ENCODE results near the gene GRIFIN. TPM values are rescaled to one million over a fixed set of nuclear protein-coding genes. Genes with fewer than 3 reads are reported as not detected.
A peak's percentile ranks its signal among the peaks of the same experiment; 100 is the strongest.

GRIFIN gene
- total and polyA plus RNA-seq, 2 experiments from 2014 or later: not detected

- Histone ChIP-seq H3K36me3 (replicated peaks; ENCODE audit: insufficient read depth, low read depth) (no peaks in the 10 kb centered on the region), H3K79me2 (peaks cover 6% of the 10 kb centered on the region), H3K9me3 (ENCODE audit: low read depth) (no peaks in the 10 kb centered on the region), H3K27me3 (peaks cover 20% of the 10 kb centered on the region), H3K9me2 (replicated peaks; ENCODE audit: insufficient read depth) (no peaks in the 10 kb centered on the region), H2AFZ (peak within 1 kb of the TSS; percentile 40), H3K4me2 (peak within 1 kb of the TSS; percentile 96), H3K4me1 (ENCODE audit: insufficient read depth) (peaks cover 51% of the 10 kb centered on the region), H3K27ac (no peak within 1 kb of the TSS), H4K20me1 (ENCODE audit: insufficient read depth, poor library complexity, severe bottlenecking) (peaks cover 3% of the 10 kb centered on the region), H3K4me3 (peak within 1 kb of the TSS; percentile 39)
- 1% methylated on average over 42 of the region's 95 CpGs for WGBS (ENCODE audit: low lambda C conversion rate, missing lambda C conversion rate)
- DNase-seq (ENCODE audit: low spot score): peak; percentile 96
- no peak for TF ChIP-seq CTCF (IDR thresholded peaks at IDR 0.05; ENCODE audit: poor library complexity)
- no peak for TF ChIP-seq EZH2 (IDR thresholded peaks at IDR 0.05; ENCODE audit: borderline replicate concordance)
- no peak for TF ChIP-seq EZH2phosphoT487 (IDR thresholded peaks at IDR 0.05; ENCODE audit: low read depth, severe bottlenecking, unreplicated experiment)
These were observed 43.1 kb upstream of the GRIFIN start, which contains the start of gene LFNG for GRCh38 chr7:2519119-2519930. LFNG (plus strand) TSS chr7:2519774; CDS start chr7:2519862, 88 bp downstream.

GRCh38 chr7:2518737-2519118 lies 42.5 kb upstream of the GRIFIN start:
- Histone ChIP-seq H3K27ac (no peak overlapping the region), H2AFZ (peak overlapping the region; percentile 40), H4K20me1 (ENCODE audit: insufficient read depth, poor library complexity, severe bottlenecking) (peaks cover 3% of the 10 kb centered on the region), H3K79me2 (peaks cover 6% of the 10 kb centered on the region), H3K9me3 (ENCODE audit: low read depth) (no peaks in the 10 kb centered on the region), H3K4me2 (peak overlapping the region; percentile 96), H3K4me3 (peak overlapping the region; percentile 39), H3K4me1 (ENCODE audit: insufficient read depth) (peaks cover 48% of the 10 kb centered on the region), H3K9me2 (replicated peaks; ENCODE audit: insufficient read depth) (no peaks in the 10 kb centered on the region), H3K36me3 (replicated peaks; ENCODE audit: insufficient read depth, low read depth) (no peaks in the 10 kb centered on the region), H3K27me3 (peaks cover 20% of the 10 kb centered on the region)
- 5% methylated on average over 25 of the region's 41 CpGs for WGBS (ENCODE audit: low lambda C conversion rate, missing lambda C conversion rate)
- no peak for DNase-seq (ENCODE audit: low spot score)
- TF ChIP-seq EZH2phosphoT487 (IDR thresholded peaks at IDR 0.05; ENCODE audit: low read depth, severe bottlenecking, unreplicated experiment): no peak
- no peak for TF ChIP-seq CTCF (IDR thresholded peaks at IDR 0.05; ENCODE audit: poor library complexity)
- no peak for TF ChIP-seq EZH2 (IDR thresholded peaks at IDR 0.05; ENCODE audit: borderline replicate concordance)

GRCh38 chr7:2517678-2518507 lies 41.7 kb upstream of the GRIFIN start:
- no peaks in the 10 kb centered on the region for H3K9me3 ChIP-seq (ENCODE audit: low read depth)
- H3K4me1 ChIP-seq (ENCODE audit: insufficient read depth): peaks cover 40% of the 10 kb centered on the region
- H3K9me2 ChIP-seq (replicated peaks; ENCODE audit: insufficient read depth): no peaks in the 10 kb centered on the region
- H3K4me2 ChIP-seq: peak overlapping the region; percentile 96
- peaks cover 3% of the 10 kb centered on the region for H4K20me1 ChIP-seq (ENCODE audit: insufficient read depth, poor library complexity, severe bottlenecking)
- no peak overlapping the region for H3K4me3 ChIP-seq
- TF ChIP-seq EZH2 (IDR thresholded peaks at IDR 0.05; ENCODE audit: borderline replicate concordance) (no peak), CTCF (IDR thresholded peaks at IDR 0.05; ENCODE audit: poor library complexity) (no peak), EZH2phosphoT487 (IDR thresholded peaks at IDR 0.05; ENCODE audit: low read depth, severe bottlenecking, unreplicated experiment) (no peak)
- H3K27me3 ChIP-seq: peaks cover 20% of the 10 kb centered on the region
- no peak for DNase-seq (ENCODE audit: low spot score)
- peaks cover 6% of the 10 kb centered on the region for H3K79me2 ChIP-seq
- WGBS (ENCODE audit: low lambda C conversion rate, missing lambda C conversion rate): 64% methylated on average over 18 of the region's 18 CpGs
- no peak overlapping the region for H3K27ac ChIP-seq
- no peaks in the 10 kb centered on the region for H3K36me3 ChIP-seq (replicated peaks; ENCODE audit: insufficient read depth, low read depth)
- H2AFZ ChIP-seq: no peak overlapping the region

Measured in hepatocyte (in vitro differentiated cells).